ENCODE measurements around the gene EBF4. TPM values are rescaled to one million over a fixed set of nuclear protein-coding genes. Genes with fewer than 3 reads are reported as not detected.

EBF4 gene
- polyA plus RNA-seq, 1 donor: 9.0 TPM

DNA sequence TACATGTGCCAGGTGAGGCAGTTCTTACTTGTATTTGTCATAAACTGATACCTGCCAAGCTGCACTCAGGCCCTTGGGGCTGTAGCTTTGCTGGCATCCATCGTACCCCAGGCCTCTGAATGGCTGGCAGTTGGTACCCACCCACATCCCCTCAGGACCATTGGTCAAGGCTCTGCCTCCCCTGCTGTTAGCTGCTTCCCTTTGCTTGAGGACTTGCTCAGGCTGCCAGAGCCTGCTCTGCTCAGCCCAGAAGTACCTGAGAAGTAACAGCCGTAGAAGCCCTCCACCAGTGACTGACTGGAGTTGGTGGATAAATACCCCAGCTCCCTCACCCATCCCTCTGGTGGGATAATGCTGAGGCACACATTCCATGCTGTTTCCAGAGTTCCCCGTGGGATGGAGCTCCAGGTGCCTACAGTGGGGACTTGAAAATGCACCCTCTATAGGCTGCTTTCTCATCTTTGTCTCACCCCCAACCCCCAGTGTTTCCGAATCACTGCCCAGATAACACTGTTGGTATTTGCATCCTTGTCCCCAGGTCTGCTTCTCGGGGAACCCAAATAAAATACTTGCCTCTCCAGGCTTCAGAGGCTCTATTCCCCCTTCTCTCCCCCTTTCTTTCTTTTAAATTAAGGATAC, 7.3 kb downstream of the EBF4 start:
- DNase-seq (ENCODE audit: low read depth): no peak

GRCh38 chr20:2700913-2701620, 8.5 kb downstream of the EBF4 start:
- DNase-seq (ENCODE audit: low read depth): no peak

- no peak for DNase-seq (ENCODE audit: low read depth)
These were observed 9.1 kb downstream of the EBF4 start for GRCh38 chr20:2701671-2702081.

DNA sequence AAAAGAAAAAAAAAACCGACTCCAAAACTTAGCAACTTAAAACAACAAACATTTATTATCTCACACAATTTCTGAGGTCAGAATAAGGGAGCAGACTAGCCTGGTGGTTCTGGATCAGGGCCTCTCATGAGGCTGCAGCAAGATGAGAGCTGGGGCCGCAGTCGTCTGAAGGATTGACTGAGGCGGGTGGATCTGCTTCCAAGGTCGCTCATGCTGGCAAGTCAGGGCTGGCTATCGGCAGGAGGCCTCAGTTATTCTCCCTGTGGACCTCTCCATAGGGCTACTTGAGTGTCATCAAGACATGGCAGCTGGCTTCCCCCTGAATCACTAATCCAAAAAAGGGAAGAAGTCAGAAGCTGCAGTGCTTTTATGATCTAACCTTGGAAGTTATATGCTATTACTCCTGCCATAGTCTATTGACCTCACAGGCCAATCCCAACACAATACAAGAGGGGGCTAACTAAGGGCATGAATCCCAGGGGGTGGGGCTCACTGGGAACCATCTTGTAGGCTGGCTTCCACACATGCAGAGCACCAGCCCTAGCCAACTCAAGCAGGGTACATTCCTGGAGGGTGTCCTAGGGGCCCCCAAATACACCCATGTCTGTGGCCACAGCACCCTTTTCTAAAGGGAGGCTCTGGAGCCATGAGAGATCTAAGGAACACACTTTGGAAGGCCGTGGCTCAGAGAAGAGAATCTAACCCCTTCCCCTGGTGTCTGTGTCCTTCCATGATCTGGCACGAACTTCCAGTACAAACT, 11.3 kb downstream of the EBF4 start:
- no peak for DNase-seq (ENCODE audit: low read depth)

DNA sequence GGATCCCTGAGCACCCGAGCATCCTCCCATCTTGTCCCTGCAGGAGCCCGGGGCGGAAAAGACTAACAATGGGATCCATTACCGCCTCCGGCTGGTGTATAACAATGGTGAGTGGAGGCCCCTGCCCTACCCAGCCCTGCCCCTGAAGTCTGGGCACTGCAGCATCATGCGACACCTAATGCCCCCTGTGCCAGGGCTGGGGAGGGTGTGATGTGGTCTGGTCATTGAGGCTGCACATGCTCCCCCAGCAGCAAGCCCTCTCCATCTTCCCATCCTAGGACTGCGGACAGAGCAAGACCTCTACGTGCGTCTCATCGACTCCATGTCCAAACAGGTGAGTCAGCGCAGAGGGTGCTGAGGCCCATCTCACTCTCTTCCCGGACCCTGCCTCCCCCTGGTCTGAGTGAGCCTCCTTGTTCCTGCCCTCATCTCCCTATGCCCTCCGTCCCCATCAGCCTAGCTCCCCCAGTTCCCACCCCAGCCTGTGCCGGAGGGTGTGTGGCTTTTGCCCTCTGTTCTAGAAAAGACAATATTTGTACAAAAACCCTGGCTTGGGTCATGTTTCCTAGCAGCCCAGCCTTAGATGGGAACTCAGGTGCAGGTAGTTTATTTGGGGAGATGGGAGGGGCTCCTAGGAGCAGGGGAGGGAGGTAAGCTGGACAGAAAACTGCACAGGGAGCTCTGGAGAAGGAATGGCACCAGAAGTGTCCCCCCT, 13.5 kb downstream of the EBF4 start:
- DNase-seq (ENCODE audit: low read depth): no peak

GRCh38 chr20:2706688-2707352, 14.2 kb downstream of the EBF4 start:
- DNase-seq (ENCODE audit: low read depth): no peak

DNA sequence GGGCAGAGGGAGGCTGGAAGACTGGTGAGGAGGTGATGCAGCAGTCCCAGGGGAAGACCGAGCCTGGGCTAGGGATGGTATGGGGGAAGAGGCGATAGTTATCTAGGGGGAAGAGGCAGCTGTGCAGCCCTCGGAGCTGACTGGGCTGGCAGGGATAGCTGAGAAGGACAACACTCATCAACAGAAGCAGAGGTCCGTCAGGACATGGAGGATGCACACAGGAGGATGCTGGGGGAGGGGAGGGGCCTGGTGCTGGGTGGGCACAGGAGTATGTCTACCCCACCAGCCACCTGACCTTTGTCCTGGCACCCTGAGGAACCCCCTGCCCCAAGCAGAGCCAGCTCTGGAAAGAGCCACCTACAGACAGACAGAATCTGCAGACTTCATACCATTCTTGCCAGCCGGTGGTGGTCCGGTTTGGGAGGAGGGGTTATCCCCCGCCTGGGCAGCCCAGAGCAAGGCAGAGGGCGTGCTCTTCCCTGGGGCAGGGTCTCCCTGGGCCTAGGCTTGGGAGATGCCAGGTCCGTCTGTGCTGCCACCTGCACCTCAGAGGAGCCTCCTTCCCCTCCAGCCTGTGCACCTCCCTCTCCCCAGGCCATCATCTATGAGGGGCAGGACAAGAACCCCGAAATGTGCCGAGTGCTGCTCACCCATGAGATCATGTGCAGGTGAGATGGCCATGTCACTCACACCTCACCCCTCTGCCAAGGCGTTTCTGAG, 14.9 kb downstream of the EBF4 start:
- no peak for DNase-seq (ENCODE audit: low read depth)

DNA sequence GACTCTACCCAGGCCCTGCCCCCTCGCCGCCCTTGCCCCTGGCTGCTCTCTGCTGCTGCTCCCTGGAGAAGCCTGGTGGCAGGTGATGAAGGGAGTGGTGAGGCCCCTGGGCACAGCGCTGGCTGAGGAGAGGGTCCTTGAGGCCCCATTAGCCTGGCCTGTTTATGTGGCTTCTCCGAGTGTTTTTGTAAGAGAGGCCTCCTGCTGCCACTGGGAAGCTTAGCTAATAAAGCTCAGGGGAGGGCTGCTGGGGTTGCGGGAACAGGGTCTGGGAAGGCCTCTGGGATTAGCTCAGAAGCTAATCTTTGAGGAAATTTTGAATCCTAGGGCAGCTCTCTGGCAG, 15.5 kb downstream of the EBF4 start:
- DNase-seq (ENCODE audit: low read depth): no peak

- DNase-seq (ENCODE audit: low read depth): no peak
These were observed 16.1 kb downstream of the EBF4 start for GRCh38 chr20:2708665-2709064.

GRCh38 chr20:2709205-2709981, 16.8 kb downstream of the EBF4 start:
- no peak for DNase-seq (ENCODE audit: low read depth)

GRCh38 chr20:2713285-2713684, 20.7 kb downstream of the EBF4 start:
- DNase-seq (ENCODE audit: low read depth): no peak

- DNase-seq (ENCODE audit: low read depth): no peak
These were observed 36.7 kb downstream of the EBF4 start for GRCh38 chr20:2729251-2729713.

DNA sequence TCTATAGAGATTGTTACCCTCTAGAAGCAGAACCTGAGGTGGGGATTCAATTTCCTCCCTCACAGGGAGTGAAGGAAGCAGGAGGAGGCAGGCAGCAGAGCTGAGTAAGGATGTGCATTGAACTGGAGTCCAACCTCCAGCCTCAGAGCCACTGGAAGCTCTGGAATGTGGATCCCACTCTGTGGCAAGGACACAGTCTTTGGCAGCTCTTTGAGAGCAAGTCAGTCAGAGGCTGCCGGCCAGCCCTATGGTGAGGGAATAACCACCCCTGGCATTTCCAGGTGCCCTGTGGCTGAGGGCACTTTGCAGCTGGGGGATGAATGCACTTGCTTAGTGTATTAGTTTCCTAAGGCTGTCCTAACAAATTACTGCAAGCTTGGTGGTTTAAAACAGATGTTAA, 37.2 kb downstream of the EBF4 start:
- no peak for DNase-seq (ENCODE audit: low read depth)

GRCh38 chr20:2734899-2735298, 42.3 kb downstream of the EBF4 start:
- no peak for DNase-seq (ENCODE audit: low read depth)

- DNase-seq (ENCODE audit: low read depth): no peak
These were observed 43.9 kb downstream of the EBF4 start for GRCh38 chr20:2736441-2736840.

- no peak for DNase-seq (ENCODE audit: low read depth)
These were observed 45.9 kb downstream of the EBF4 start for GRCh38 chr20:2738331-2739041.

- DNase-seq (ENCODE audit: low read depth): no peak
These were observed 46.4 kb downstream of the EBF4 start for GRCh38 chr20:2739042-2739398.

GRCh38 chr20:2740702-2741101, 48.1 kb downstream of the EBF4 start:
- no peak for DNase-seq (ENCODE audit: low read depth)

- no peak for DNase-seq (ENCODE audit: low read depth)
These were observed 48.9 kb downstream of the EBF4 start for GRCh38 chr20:2741463-2741862.

- DNase-seq (ENCODE audit: low read depth): no peak
These were observed 49.3 kb downstream of the EBF4 start for GRCh38 chr20:2741881-2742280.
